HG02981 (cell line): ENCODE data around the gene ZNF816.
A peak's percentile ranks its signal among the peaks of the same experiment; 100 is the strongest.
"Not testable (repeated sequence)": the region's sequence is repeated elsewhere in the genome, so short reads cannot be mapped to it uniquely, and the experiment has no call there.

Source experiments
- ATAC-seq: cut with Tn5 transposase; IDR thresholded peaks from one replicate; pipeline ENCODE4 v1.9.1; 2021; ENCODE audit warnings: mild to moderate bottlenecking, moderate library complexity; ENCODE audit not compliant: unreplicated experiment

ZNF816 gene

GRCh38 chr19:52961981-52962380 lies 700 bp downstream of the ZNF816 start:
- ATAC-seq: no peak

- ATAC-seq: no peak
These were observed 2.9 kb downstream of the ZNF816 start for GRCh38 chr19:52959613-52960295.

GRCh38 chr19:52957591-52957990 lies 5.1 kb downstream of the ZNF816 start:
- ATAC-seq: no peak

GRCh38 chr19:52956917-52957316 lies 5.8 kb downstream of the ZNF816 start:
- no peak for ATAC-seq

GRCh38 chr19:52949422-52949821 lies 13.3 kb downstream of the ZNF816 start:
- ATAC-seq: no peak

GRCh38 chr19:52948025-52948770 lies 14.5 kb downstream of the ZNF816 start:
- no peak for ATAC-seq

GRCh38 chr19:52946322-52947310 lies 16.1 kb downstream of the ZNF816 start:
- no peak for ATAC-seq

- no peak for ATAC-seq
These were observed 16.9 kb downstream of the ZNF816 start for GRCh38 chr19:52945652-52946321.

- ATAC-seq: not testable (repeated sequence)
These were observed 17.8 kb downstream of the ZNF816 start for GRCh38 chr19:52944703-52945493.

- no peak for ATAC-seq
These were observed 18.6 kb downstream of the ZNF816 start for GRCh38 chr19:52943884-52944643.

- no peak for ATAC-seq
These were observed 19.4 kb downstream of the ZNF816 start for GRCh38 chr19:52943134-52943883.

- peak; percentile 98 for ATAC-seq
These were observed 20.1 kb downstream of the ZNF816 start for GRCh38 chr19:52942386-52943133.

- peak; percentile 23 for ATAC-seq
These were observed 20.7 kb downstream of the ZNF816 start for GRCh38 chr19:52941941-52942385.

- ATAC-seq: not testable (repeated sequence)
These were observed 21.2 kb downstream of the ZNF816 start for GRCh38 chr19:52941523-52941922.

- ATAC-seq: not testable (repeated sequence)
These were observed 21.8 kb downstream of the ZNF816 start for GRCh38 chr19:52940905-52941304.

- ATAC-seq: no peak
These were observed 23.9 kb downstream of the ZNF816 start for GRCh38 chr19:52938761-52939160.

GRCh38 chr19:52936954-52937325 lies 25.7 kb downstream of the ZNF816 start:
- ATAC-seq: no peak
